ENCODE data around the gene THOC7.

Gene THOC7

DNA sequence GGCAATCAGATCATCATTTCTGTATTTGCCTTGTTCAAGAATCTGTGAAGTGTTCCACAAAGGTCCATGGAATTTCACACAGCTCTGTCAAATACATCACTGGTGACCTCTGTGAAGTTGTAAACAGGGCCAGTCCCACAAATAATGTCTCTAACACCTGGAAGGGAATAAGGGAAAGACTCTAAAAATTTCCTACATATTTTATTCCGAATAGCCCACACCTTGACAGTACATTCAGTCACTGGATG, 44.5 kb downstream of the THOC7 start, which contains the start of gene C3orf49:
Gene C3orf49 (plus strand): TSS at position 149 of the 248 bp plus-strand sequence. CDS start 173 bp downstream, outside the sequence.
- Mint-ChIP-seq H3K9me3 (no peaks in the 10 kb centered on the region), H3K27ac (no peak within 1 kb of the TSS), H3K27me3 (no peaks in the 10 kb centered on the region), H3K4me1 (no peaks in the 10 kb centered on the region), H3K4me3 (no peak within 1 kb of the TSS), H3K36me3 (no peaks in the 10 kb centered on the region)

DNA sequence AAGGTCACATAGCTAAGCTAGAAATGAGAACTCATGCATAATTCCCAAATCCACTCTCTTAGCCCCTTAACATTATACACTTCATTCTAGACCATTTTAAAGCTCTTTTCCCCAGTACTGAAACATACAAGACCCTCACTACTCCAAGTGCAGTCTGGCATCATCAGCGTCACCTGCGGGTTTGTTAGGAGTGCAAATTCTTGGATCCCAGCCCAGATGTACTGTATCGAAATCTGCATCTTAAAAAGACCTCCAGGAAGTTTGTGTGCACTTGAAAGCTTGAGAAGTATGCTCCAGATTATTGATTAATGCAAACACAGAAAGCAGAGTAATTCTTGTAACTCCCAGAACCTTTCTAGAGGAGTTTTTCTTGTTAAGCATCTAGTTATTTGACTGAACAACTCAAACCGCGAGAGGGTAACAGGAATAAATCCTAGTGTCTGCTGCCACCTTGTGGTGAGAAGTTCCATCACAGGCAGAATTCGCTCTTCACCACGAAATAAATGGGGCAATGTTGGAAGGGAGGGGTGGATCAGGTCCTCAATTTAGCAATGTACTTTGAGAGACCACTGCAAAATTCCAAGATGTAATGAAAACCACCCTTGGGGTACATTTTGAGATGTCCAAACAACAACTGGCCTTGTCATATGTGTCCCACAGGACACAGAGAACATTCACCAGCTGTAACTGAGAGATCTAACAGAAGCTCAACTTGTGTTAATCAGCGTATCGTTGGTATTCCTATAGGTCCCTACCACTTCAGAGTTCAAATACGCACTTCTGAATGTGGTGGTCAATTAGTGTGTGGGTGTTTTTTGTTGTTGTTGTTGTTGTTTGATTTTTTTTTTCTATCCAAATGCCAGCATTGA, 45.1 kb downstream of the THOC7 start:
- Mint-ChIP-seq H3K9me3 (no peaks in the 10 kb centered on the region), H3K27me3 (no peaks in the 10 kb centered on the region), H3K4me3 (no peak overlapping the region), H3K27ac (no peak overlapping the region), H3K36me3 (no peaks in the 10 kb centered on the region), H3K4me1 (no peaks in the 10 kb centered on the region)

DNA sequence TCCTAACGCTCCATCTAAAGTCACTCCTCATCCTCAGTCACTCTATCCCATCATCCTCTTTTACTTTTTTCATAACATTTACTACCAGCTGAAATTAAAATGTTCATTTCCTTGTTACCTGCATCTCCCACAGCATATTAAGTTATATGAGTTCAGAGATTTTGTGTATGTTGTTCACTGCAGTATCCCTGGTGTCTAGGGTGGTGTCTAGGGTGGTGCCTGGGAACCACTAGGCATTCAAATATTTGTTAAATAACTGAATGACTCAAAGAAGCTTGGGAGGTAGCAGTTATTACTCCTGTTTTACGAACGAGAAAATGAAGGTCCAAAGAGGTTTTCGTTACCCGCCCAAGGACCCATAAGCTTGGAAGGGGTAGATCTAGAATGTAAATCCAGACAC, 46.4 kb downstream of the THOC7 start:
- no peaks in the 10 kb centered on the region for H3K4me1 Mint-ChIP-seq
- no peaks in the 10 kb centered on the region for H3K27me3 Mint-ChIP-seq
- H3K36me3 Mint-ChIP-seq, result no peaks in the 10 kb centered on the region
- no peak overlapping the region for H3K4me3 Mint-ChIP-seq
- H3K9me3 Mint-ChIP-seq, result no peaks in the 10 kb centered on the region
- no peak overlapping the region for H3K27ac Mint-ChIP-seq

DNA sequence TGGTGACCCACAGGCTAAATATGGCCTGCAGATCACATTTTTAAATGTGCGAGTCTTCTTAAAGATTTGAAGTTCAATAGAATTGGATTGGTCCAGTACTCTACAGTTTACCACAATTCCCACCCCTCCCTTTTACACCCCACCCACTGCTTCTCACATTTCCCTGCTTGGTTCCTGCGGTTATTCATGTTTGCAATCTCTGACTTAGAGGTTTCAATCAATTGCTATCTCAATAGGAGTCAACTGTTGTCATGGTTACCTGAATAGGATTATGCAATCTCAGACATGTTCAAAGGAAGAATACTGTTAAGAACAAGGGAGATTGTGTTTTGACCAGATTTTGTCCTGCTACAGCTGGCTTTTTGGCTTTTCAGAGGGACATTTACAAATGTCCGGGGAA, 49.4 kb downstream of the THOC7 start:
- H3K4me3 Mint-ChIP-seq, result no peak overlapping the region
- H3K27ac Mint-ChIP-seq, result no peak overlapping the region
- no peaks in the 10 kb centered on the region for H3K4me1 Mint-ChIP-seq
- H3K27me3 Mint-ChIP-seq, result no peaks in the 10 kb centered on the region
- H3K36me3 Mint-ChIP-seq, result no peaks in the 10 kb centered on the region
- no peaks in the 10 kb centered on the region for H3K9me3 Mint-ChIP-seq

DNA sequence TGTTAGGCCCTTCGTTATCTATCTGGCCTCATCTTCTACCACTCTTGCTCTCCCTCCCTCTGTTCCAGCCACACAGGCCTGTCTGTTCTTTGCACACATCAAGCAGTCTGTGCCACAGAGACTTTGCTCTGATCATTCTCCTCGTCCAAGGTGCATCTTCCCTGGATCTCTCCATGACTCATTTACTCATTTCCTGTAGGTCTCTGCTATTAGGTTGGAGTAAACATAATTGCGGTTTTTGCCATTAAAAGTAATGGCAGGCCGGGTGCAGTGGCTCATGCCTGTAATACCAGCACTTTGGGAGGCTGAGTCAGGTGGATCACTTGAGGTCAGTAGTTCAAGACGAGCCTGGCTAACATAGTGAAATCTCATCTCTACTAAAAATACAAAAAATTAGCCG, 54.0 kb downstream of the THOC7 start:
- no peaks in the 10 kb centered on the region for H3K36me3 Mint-ChIP-seq
- H3K27me3 Mint-ChIP-seq, result no peaks in the 10 kb centered on the region
- no peaks in the 10 kb centered on the region for H3K4me1 Mint-ChIP-seq
- no peak overlapping the region for H3K4me3 Mint-ChIP-seq
- no peak overlapping the region for H3K27ac Mint-ChIP-seq
- no peaks in the 10 kb centered on the region for H3K9me3 Mint-ChIP-seq

DNA sequence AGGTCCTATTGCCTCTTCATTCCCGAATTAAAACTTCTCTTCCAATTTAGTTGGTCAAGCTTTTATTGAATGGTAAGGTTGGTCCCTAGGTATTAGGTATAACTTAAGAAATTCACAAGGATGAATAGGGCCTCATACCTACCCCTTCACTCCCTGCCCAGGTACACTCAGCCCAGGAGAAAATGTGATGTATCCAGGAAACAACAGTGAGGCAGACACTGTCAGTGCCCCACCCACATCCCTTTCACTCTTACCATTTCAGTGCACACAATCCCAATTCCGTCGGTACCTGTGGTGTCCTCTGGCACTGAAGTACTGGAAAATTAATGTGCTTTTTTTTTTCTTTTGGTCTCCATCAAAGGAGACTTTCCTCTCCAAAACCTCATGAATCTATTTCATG, 55.0 kb downstream of the THOC7 start:
- H3K36me3 Mint-ChIP-seq, result no peaks in the 10 kb centered on the region
- no peaks in the 10 kb centered on the region for H3K4me1 Mint-ChIP-seq
- H3K4me3 Mint-ChIP-seq, result no peak overlapping the region
- H3K27me3 Mint-ChIP-seq, result no peaks in the 10 kb centered on the region
- no peaks in the 10 kb centered on the region for H3K9me3 Mint-ChIP-seq
- no peak overlapping the region for H3K27ac Mint-ChIP-seq

DNA sequence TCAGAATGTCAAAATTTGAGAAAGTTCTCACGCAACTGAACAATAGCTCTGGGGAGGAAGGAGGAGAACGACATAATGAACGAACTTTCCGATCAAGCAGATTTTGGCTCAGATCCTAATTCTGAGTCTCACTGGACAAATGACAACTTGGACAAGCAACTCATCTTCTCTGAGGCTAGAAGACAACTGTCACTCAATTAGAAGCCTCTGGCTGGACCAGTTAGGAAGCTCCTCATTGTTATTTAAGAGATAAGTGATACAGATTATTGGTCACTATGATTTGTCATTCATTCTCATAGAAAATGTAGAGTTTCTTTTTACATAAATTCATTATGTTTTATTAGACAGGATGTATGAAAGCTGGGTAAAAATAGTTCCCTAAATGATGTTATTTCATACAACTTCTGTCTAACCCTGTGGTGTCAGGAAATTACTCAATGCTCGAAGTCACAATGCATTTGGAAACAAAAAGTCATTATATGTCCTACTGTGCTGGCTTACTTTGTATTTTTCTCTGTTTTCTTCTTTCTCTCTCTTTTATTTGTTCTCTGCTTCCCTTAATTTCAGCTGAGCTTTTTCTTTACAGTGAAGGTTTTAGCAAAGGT, 55.5 kb downstream of the THOC7 start:
- H3K27ac Mint-ChIP-seq, result no peak overlapping the region
- no peaks in the 10 kb centered on the region for H3K4me1 Mint-ChIP-seq
- no peak overlapping the region for H3K4me3 Mint-ChIP-seq
- H3K36me3 Mint-ChIP-seq, result no peaks in the 10 kb centered on the region
- no peaks in the 10 kb centered on the region for H3K9me3 Mint-ChIP-seq
- H3K27me3 Mint-ChIP-seq, result no peaks in the 10 kb centered on the region

DNA sequence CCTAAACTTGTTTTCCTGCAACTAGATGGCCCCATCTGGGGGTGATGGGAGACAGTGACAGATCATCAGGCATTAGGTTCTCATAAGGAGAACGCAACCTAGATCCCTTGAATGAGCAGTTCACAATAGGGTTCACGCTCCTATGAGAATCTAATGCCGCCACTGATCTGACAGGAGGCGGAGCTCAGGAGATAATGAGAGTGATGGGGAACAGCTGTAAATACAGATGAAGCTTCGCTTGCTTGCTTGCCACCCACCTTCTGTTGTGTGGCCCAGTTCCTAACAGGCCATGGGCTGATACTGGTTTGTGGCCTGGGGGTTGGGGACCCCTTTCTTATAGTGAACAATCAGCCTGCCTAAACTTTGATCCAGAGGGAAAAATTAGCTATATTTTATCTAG, 59.7 kb downstream of the THOC7 start:
- H3K4me1 Mint-ChIP-seq, result no peaks in the 10 kb centered on the region
- H3K27ac Mint-ChIP-seq, result no peak overlapping the region
- H3K4me3 Mint-ChIP-seq, result no peak overlapping the region
- peaks cover 1% of the 10 kb centered on the region for H3K36me3 Mint-ChIP-seq
- H3K9me3 Mint-ChIP-seq, result no peaks in the 10 kb centered on the region
- H3K27me3 Mint-ChIP-seq, result no peaks in the 10 kb centered on the region

DNA sequence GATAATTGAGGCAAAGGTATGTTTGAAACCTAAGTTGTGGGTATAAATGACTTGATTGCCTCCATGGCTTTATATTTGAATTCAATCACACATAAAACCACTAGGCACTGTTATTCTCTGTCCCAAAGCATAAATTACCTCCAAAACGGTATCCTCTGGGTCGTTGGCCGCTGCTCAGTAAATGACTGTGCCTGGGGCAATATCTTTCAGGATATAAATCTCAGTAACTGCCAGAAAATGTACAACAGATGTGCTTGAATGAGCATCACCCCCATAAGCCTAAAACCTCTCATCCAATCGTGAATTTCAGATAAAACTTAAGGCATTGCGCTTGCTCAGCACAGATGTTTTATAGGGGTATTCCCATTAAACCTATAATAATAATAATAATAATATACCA, 63.5 kb downstream of the THOC7 start:
- no peak overlapping the region for H3K4me3 Mint-ChIP-seq
- H3K9me3 Mint-ChIP-seq, result no peaks in the 10 kb centered on the region
- no peaks in the 10 kb centered on the region for H3K4me1 Mint-ChIP-seq
- H3K36me3 Mint-ChIP-seq, result peaks cover 1% of the 10 kb centered on the region
- H3K27ac Mint-ChIP-seq, result no peak overlapping the region
- H3K27me3 Mint-ChIP-seq, result no peaks in the 10 kb centered on the region

DNA sequence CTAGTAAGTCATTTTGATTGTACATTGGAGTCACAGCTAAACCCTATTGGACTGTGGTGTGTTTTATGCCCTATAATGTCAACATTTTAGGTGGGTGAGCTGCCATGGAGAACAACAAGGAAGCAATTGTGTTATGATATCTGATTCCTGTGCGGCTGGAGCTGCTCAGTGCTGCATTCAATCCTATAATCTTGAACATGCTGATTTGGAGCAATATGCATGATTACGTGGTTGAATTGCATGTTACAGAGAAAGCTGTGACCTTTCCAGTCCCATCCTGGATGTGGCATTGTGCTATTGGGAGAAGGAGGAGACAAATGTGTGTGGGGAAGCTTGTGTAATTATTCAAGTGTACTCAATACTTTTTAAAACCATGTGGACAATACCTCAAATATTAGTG, 64.7 kb downstream of the THOC7 start:
- Mint-ChIP-seq H3K36me3 (peaks cover 1% of the 10 kb centered on the region), H3K27me3 (no peaks in the 10 kb centered on the region), H3K27ac (no peak overlapping the region), H3K4me3 (no peak overlapping the region), H3K4me1 (no peaks in the 10 kb centered on the region), H3K9me3 (no peaks in the 10 kb centered on the region)

DNA sequence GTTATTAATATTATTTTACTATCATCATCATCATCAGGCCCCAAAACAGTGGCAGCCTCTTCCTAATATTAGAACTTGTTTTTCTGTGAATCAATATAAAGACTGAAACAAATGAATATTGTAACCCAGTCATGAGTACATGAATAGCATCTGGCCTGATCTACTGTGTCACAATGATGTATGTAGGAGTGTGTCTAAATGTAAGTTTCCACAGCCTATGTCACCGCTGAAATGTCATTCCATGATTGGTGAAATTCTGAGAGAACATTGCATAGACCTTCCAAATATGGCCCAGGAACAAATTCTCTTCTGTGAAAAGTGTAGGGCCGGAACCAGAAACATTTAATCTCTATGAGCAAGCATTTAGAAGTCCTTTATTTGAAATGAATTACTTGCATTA, 65.1 kb downstream of the THOC7 start:
- Mint-ChIP-seq H3K27ac (no peak overlapping the region), H3K9me3 (no peaks in the 10 kb centered on the region), H3K4me3 (no peak overlapping the region), H3K27me3 (no peaks in the 10 kb centered on the region), H3K4me1 (no peaks in the 10 kb centered on the region), H3K36me3 (peaks cover 1% of the 10 kb centered on the region)

DNA sequence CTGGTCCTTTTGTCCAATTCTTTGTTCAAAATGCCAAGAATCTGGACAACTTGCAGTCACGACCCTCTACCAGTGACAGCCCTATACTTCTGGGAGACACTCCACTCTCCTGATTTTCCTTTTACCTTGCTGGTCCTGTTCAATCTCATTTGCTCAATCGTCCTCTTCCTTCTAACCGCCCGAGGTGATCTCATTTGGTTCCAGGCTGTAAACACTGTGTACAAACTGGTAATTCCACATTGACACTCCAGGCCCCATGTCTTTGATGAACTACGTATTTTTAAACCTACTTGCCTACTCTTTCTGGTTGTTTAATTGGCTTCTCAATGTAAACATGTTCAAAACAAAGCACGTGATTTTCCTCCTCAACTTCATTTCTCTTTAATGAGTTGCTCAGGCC, 68.2 kb downstream of the THOC7 start:
- H3K4me3 Mint-ChIP-seq, result no peak overlapping the region
- no peaks in the 10 kb centered on the region for H3K9me3 Mint-ChIP-seq
- H3K27ac Mint-ChIP-seq, result no peak overlapping the region
- H3K27me3 Mint-ChIP-seq, result no peaks in the 10 kb centered on the region
- H3K36me3 Mint-ChIP-seq, result peaks cover 1% of the 10 kb centered on the region
- no peaks in the 10 kb centered on the region for H3K4me1 Mint-ChIP-seq

DNA sequence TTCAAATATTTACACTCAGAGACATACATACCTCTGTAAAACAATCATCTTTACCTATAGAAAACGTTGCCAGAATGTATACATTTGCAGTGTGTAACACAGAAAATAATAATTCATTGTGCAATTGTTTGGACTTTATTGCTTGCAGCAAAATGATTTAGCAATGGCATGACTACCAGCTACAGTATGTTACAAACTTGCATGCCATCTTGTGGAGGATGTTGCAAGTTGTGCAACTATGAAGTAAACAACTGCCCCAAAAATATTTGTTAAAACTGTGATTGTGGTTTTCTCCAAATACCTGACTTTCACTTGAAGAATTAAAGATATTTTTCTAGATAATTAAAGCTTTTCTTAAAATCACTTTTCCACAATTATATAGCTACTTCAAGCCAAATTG, 71.6 kb downstream of the THOC7 start:
- no peaks in the 10 kb centered on the region for H3K36me3 Mint-ChIP-seq
- no peaks in the 10 kb centered on the region for H3K4me1 Mint-ChIP-seq
- H3K4me3 Mint-ChIP-seq, result no peak overlapping the region
- H3K9me3 Mint-ChIP-seq, result no peaks in the 10 kb centered on the region
- no peak overlapping the region for H3K27ac Mint-ChIP-seq
- H3K27me3 Mint-ChIP-seq, result peaks cover 1% of the 10 kb centered on the region

Data from activated naive CD4-positive, alpha-beta T cell treated with anti-CD3 and anti-CD28 coated beads, Interleukin-2, amount 50 U/mL, for 24 hours (primary cell).